ENCODE results near the gene SLC26A6. TPM values are rescaled to one million over a fixed set of nuclear protein-coding genes. Genes with fewer than 3 reads are reported as not detected.

SLC26A6 gene
- total and polyA plus RNA-seq, 2 of the 13 experiments (the other 11 are each of a cell fraction or from before 2014, with no cell fraction given) = 40.7 to 184 TPM

DNA sequence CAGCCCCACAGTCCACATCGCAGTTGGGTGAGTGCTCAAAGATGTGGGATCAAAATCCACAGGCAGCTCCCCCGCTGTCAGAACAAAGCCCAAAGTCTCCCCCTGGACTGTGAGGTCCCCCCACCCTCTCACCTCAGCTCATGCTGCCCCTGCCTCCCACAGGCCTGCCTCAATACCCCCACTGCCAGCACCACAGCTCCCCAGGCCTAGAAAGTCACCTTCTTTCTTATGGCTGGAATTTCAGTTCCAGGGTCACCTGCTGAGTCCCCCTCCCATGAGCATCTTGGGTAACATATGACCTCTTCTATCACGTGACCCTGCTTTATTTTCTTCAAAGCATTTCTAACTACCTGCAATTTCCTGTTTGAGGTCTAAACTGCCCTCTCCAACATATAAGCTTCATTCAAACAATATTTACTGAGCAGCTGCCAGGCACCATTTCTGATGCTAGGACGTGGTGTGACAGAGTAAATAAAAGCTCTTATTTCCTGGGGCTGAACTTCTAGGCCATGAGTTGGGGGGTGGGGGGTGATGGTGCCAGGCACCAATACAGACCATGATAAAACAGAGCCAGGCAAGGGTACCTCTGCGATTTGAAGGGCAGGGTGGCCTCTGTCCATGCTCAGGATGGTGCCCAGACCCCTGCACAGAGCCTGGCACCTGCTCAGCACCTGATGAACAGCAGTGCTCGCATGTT, 11.3 kb downstream of the SLC26A6 start (continued):
- TF ChIP-seq, protein P1, sequence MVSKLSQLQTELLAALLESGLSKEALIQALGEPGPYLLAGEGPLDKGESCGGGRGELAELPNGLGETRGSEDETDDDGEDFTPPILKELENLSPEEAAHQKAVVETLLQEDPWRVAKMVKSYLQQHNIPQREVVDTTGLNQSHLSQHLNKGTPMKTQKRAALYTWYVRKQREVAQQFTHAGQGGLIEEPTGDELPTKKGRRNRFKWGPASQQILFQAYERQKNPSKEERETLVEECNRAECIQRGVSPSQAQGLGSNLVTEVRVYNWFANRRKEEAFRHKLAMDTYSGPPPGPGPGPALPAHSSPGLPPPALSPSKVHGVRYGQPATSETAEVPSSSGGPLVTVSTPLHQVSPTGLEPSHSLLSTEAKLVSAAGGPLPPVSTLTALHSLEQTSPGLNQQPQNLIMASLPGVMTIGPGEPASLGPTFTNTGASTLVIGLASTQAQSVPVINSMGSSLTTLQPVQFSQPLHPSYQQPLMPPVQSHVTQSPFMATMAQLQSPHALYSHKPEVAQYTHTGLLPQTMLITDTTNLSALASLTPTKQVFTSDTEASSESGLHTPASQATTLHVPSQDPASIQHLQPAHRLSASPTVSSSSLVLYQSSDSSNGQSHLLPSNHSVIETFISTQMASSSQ (IDR thresholded peaks at IDR 0.05; ENCODE audit: low read depth) = peak; percentile 20; the same call in 1 of the 2 replicates
- TF ChIP-seq, protein P1 (CRISPR knock-in tag; IDR thresholded peaks at IDR 0.05; ENCODE audit: borderline replicate concordance) = peak; percentile 32; the same call in 1 of the 2 replicates
- TF ChIP-seq, protein P2, sequence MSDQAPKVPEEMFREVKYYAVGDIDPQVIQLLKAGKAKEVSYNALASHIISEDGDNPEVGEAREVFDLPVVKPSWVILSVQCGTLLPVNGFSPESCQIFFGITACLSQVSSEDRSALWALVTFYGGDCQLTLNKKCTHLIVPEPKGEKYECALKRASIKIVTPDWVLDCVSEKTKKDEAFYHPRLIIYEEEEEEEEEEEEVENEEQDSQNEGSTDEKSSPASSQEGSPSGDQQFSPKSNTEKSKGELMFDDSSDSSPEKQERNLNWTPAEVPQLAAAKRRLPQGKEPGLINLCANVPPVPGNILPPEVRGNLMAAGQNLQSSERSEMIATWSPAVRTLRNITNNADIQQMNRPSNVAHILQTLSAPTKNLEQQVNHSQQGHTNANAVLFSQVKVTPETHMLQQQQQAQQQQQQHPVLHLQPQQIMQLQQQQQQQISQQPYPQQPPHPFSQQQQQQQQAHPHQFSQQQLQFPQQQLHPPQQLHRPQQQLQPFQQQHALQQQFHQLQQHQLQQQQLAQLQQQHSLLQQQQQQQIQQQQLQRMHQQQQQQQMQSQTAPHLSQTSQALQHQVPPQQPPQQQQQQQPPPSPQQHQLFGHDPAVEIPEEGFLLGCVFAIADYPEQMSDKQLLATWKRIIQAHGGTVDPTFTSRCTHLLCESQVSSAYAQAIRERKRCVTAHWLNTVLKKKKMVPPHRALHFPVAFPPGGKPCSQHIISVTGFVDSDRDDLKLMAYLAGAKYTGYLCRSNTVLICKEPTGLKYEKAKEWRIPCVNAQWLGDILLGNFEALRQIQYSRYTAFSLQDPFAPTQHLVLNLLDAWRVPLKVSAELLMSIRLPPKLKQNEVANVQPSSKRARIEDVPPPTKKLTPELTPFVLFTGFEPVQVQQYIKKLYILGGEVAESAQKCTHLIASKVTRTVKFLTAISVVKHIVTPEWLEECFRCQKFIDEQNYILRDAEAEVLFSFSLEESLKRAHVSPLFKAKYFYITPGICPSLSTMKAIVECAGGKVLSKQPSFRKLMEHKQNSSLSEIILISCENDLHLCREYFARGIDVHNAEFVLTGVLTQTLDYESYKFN (CRISPR knock-in tag; conservative IDR thresholded peaks at IDR 0.05) = peak; percentile 95
- TF ChIP-seq PHF21A (CRISPR knock-in tag; IDR thresholded peaks at IDR 0.05) (peak; percentile 96), TMF1 (CRISPR knock-in tag; IDR thresholded peaks at IDR 0.05; ENCODE audit: low read depth) (no peak), JARID2 (CRISPR knock-in tag; IDR thresholded peaks at IDR 0.05; ENCODE audit: insufficient replicate concordance) (no peak), ZBTB3 (CRISPR knock-in tag; IDR thresholded peaks at IDR 0.05; ENCODE audit: borderline replicate concordance, low read depth) (no peak; the same call in 1 of the 2 replicates), ZFX (CRISPR knock-in tag; IDR thresholded peaks at IDR 0.05; ENCODE audit: low read depth) (peak; percentile 76), ZNF234 (CRISPR knock-in tag; conservative IDR thresholded peaks at IDR 0.05) (no peak), ZNF550 (CRISPR knock-in tag; IDR thresholded peaks at IDR 0.05; ENCODE audit: borderline replicate concordance) (no peak), CEBPG (CRISPR knock-in tag; IDR thresholded peaks at IDR 0.05) (peak; percentile 76), EP300 (IDR thresholded peaks at IDR 0.05; ENCODE audit: low read depth in 2 of 2, low read length in 2 of 2) (peak in 1 of 2 experiments; percentile 81; a peak in 2 of 4 replicates), EP300 (CRISPR knock-in tag; IDR thresholded peaks at IDR 0.05; ENCODE audit: borderline replicate concordance) (peak; percentile 67; the same call in 1 of the 2 replicates), KAT7 (CRISPR knock-in tag; IDR thresholded peaks at IDR 0.05; ENCODE audit: borderline replicate concordance) (no peak), SAP130 (CRISPR knock-in tag; IDR thresholded peaks at IDR 0.05; ENCODE audit: low read depth) (peak; percentile 82), RARG (CRISPR knock-in tag; IDR thresholded peaks at IDR 0.05; ENCODE audit: low read depth) (0 out of 2 replicates have a peak, but pooled peaks have one; percentile 65), ZEB1 (IDR thresholded peaks at IDR 0.05; ENCODE audit: insufficient replicate concordance, low read depth) (peak; percentile 71), POLR2AphosphoS2 (IDR thresholded peaks at IDR 0.05; ENCODE audit: low read depth, low read length) (no peak)
- TF ChIP-seq, protein P3, sequence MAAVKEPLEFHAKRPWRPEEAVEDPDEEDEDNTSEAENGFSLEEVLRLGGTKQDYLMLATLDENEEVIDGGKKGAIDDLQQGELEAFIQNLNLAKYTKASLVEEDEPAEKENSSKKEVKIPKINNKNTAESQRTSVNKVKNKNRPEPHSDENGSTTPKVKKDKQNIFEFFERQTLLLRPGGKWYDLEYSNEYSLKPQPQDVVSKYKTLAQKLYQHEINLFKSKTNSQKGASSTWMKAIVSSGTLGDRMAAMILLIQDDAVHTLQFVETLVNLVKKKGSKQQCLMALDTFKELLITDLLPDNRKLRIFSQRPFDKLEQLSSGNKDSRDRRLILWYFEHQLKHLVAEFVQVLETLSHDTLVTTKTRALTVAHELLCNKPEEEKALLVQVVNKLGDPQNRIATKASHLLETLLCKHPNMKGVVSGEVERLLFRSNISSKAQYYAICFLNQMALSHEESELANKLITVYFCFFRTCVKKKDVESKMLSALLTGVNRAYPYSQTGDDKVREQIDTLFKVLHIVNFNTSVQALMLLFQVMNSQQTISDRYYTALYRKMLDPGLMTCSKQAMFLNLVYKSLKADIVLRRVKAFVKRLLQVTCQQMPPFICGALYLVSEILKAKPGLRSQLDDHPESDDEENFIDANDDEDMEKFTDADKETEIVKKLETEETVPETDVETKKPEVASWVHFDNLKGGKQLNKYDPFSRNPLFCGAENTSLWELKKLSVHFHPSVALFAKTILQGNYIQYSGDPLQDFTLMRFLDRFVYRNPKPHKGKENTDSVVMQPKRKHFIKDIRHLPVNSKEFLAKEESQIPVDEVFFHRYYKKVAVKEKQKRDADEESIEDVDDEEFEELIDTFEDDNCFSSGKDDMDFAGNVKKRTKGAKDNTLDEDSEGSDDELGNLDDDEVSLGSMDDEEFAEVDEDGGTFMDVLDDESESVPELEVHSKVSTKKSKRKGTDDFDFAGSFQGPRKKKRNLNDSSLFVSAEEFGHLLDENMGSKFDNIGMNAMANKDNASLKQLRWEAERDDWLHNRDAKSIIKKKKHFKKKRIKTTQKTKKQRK (IDR thresholded peaks at IDR 0.05; ENCODE audit: low read length) = no peak

Measured in HepG2 (cell line).